Subcutaneous adipose tissue (tissue), 4 donors: ENCODE measurements around the gene C21orf58. TPM values are rescaled to one million over a fixed set of nuclear protein-coding genes. Genes with fewer than 3 reads are reported as not detected.

Experiments used
- total RNA-seq, 4 donors: library from RNA; depleted of rRNA; stranded (reverse); fragments of >200 nt; gene quantifications; one replicate each; pipeline ENCODE4 v1.1.0, GENCODE V29; 2016
- TF ChIP-seq, protein P1 (sequence below): fragments of 450-650 bp; IDR thresholded peaks from one replicate; pipeline ENCODE4 v1.5.1; 2016; ENCODE audit warnings: low read depth, mild to moderate bottlenecking, control low read depth, antibody characterized with exemption, moderate library complexity

C21orf58 gene
- total RNA-seq, 4 donors from 2014 or later, result 1.2 to 2.9 (median 1.5) TPM; not detected in 1

DNA sequence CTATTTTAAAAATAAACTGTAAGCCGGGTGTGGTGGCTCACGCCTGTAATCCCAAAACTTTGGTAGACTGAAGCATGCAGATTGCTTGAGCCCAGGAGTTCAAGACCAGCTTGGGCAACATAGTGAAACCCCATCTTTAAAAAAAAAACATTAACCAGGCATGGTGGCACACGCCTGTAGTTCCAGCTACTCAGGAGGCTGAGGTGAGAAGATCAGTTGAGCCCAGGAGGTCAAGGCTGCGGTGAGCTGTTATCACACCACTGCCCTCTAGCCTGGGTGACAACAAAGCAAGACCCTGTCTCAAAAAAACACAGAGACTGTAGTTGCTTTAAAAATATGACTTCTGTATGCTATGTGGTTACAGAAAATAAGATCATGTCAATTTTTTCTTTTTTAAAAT, 70.8 kb downstream of the C21orf58 start:
- TF ChIP-seq, protein P1, sequence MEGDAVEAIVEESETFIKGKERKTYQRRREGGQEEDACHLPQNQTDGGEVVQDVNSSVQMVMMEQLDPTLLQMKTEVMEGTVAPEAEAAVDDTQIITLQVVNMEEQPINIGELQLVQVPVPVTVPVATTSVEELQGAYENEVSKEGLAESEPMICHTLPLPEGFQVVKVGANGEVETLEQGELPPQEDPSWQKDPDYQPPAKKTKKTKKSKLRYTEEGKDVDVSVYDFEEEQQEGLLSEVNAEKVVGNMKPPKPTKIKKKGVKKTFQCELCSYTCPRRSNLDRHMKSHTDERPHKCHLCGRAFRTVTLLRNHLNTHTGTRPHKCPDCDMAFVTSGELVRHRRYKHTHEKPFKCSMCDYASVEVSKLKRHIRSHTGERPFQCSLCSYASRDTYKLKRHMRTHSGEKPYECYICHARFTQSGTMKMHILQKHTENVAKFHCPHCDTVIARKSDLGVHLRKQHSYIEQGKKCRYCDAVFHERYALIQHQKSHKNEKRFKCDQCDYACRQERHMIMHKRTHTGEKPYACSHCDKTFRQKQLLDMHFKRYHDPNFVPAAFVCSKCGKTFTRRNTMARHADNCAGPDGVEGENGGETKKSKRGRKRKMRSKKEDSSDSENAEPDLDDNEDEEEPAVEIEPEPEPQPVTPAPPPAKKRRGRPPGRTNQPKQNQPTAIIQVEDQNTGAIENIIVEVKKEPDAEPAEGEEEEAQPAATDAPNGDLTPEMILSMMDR, result no peak

Other genes starting within 250 kb of the C21orf58 start
- gene COL6A2, start 225.8 kb downstream of the C21orf58 start, total RNA-seq, result 1,000 to 10,000 TPM in 2 of 4 donors, 100 to 1,000 TPM in 2; 223 to 1,493 (median 826) TPM
- gene FTCD, start 168.3 kb downstream of the C21orf58 start, total RNA-seq, result not detected
- gene SPATC1L, start 139.4 kb downstream of the C21orf58 start, total RNA-seq, result 1 to 10 TPM; 1.1 to 9.4 (median 1.9) TPM
- 100 to 1,000 TPM in 3 of 4 donors, 10 to 100 TPM in 1; 46.5 to 194 (median 141) TPM for gene LSS, start 95.1 kb downstream of the C21orf58 start, total RNA-seq
- gene MCM3AP, start 38.3 kb downstream of the C21orf58 start, total RNA-seq, result 100 to 1,000 TPM in 2 of 4 donors, 10 to 100 TPM in 2; 55.3 to 170 (median 95.2) TPM
- 10 to 100 TPM; 16.3 to 19.4 (median 17.9) TPM for gene YBEY, start 37.5 kb downstream of the C21orf58 start, total RNA-seq
- gene PCNT, start 286 bp upstream of the C21orf58 start, total RNA-seq, result 10 to 100 TPM; 20.6 to 43.0 (median 25.5) TPM
- 10 to 100 TPM; 29.2 to 54.8 (median 44.4) TPM for gene DIP2A, start 135.0 kb upstream of the C21orf58 start, total RNA-seq